Parathyroid adenoma (tissue), 2 donors: ENCODE data around the gene KAT2A.

Experiments used
- H2AFZ ChIP-seq: fragments of 300-600 bp; sonication (generic); one replicate; pipeline ENCODE4 v1.7.0; 2017; ENCODE audit warnings: antibody characterized with exemption, mild to moderate bottlenecking
- H3K27ac ChIP-seq: fragments of 300-600 bp; sonication (generic); one replicate; pipeline ENCODE4 v1.7.0; 2017
- H3K27me3 ChIP-seq: fragments of 300-600 bp; sonication (generic); one replicate; pipeline ENCODE4 v1.7.0; 2017; ENCODE audit warnings: low read length; ENCODE audit not compliant: control insufficient read depth, insufficient read depth
- H3K36me3 ChIP-seq: fragments of 300-600 bp; sonication (generic); one replicate; pipeline ENCODE4 v1.7.0; 2017; ENCODE audit warnings: low read length; ENCODE audit not compliant: control insufficient read depth, insufficient read depth
- H3K4me1 ChIP-seq: fragments of 300-600 bp; sonication (generic); one replicate; pipeline ENCODE4 v1.7.0; 2017; ENCODE audit warnings: control low read depth
- H3K4me2 ChIP-seq: fragments of 300-600 bp; sonication (generic); one replicate; pipeline ENCODE4 v1.7.0; 2017; ENCODE audit warnings: low read length
- H3K4me3 ChIP-seq: fragments of 300-600 bp; sonication (generic); one replicate; pipeline ENCODE4 v1.7.0; 2017; ENCODE audit warnings: low read depth, low read length
- H3K79me2 ChIP-seq: fragments of 300-600 bp; sonication (generic); one replicate; pipeline ENCODE4 v1.7.0; 2017; ENCODE audit warnings: control low read depth
- H3K9ac ChIP-seq: fragments of 300-600 bp; sonication (generic); one replicate; pipeline ENCODE4 v1.7.0; 2017; ENCODE audit warnings: mild to moderate bottlenecking
- H3K9me3 ChIP-seq: fragments of 300-600 bp; sonication (generic); one replicate; pipeline ENCODE4 v1.7.0; 2017; ENCODE audit warnings: low read length; ENCODE audit not compliant: control insufficient read depth
- TF ChIP-seq, protein P1 (sequence below): fragments of 300-600 bp; sonication (generic); IDR thresholded peaks from one replicate; pipeline ENCODE4 v1.7.0; 2017; ENCODE audit warnings: antibody characterized with exemption, mild to moderate bottlenecking
- donor health status: primary hyperparathyroidism.

KAT2A gene

DNA sequence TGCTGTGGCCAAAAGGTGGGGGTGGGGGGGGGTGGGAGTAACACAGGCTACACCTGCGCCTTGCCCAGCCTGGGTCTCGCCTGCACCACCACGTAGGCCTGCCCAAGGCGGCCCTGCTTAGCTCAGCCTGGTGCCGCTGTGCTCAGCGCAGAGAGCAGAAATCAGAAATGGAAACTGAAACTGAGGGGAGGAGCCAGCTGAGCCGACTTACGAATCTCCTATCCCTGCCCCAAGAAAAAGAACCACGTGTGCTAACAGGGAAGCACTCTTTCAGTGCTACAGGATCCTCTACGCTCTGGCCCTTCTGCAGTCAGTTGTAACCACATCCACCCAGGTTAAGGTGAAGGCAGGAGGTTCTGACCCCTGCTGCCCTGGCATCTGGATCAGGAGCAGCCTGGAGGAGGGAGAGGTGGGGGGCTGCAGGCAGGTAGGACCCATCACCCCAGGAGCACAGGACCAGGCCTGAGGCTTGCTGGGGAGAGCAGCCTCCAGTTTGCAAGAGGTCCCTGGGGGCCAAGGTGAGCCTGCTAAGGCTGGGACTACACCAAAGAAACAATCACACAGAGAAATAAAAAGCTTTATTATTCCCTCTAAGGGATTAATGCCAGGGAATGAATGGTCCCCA lies 8.5 kb downstream of the KAT2A start, which contains the start of gene DHX58:
Gene DHX58, minus strand, starts transcription at position 163 of the 625 bp plus-strand sequence. CDS start 822 bp downstream, outside the sequence.
- peaks cover 12% of the 10 kb centered on the region for H3K4me1 ChIP-seq
- no peaks in the 10 kb centered on the region for H3K36me3 ChIP-seq
- no peak within 1 kb of the TSS for H3K9ac ChIP-seq
- H3K4me2 ChIP-seq = peak within 1 kb of the TSS; percentile 52
- H3K4me3 ChIP-seq = peak within 1 kb of the TSS; percentile 47
- no peaks in the 10 kb centered on the region for H3K27me3 ChIP-seq
- peak within 1 kb of the TSS; percentile 87 for H2AFZ ChIP-seq
- peak within 1 kb of the TSS; percentile 79 for H3K27ac ChIP-seq
- TF ChIP-seq, protein P1, sequence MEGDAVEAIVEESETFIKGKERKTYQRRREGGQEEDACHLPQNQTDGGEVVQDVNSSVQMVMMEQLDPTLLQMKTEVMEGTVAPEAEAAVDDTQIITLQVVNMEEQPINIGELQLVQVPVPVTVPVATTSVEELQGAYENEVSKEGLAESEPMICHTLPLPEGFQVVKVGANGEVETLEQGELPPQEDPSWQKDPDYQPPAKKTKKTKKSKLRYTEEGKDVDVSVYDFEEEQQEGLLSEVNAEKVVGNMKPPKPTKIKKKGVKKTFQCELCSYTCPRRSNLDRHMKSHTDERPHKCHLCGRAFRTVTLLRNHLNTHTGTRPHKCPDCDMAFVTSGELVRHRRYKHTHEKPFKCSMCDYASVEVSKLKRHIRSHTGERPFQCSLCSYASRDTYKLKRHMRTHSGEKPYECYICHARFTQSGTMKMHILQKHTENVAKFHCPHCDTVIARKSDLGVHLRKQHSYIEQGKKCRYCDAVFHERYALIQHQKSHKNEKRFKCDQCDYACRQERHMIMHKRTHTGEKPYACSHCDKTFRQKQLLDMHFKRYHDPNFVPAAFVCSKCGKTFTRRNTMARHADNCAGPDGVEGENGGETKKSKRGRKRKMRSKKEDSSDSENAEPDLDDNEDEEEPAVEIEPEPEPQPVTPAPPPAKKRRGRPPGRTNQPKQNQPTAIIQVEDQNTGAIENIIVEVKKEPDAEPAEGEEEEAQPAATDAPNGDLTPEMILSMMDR = no peak
- H3K9me3 ChIP-seq = no peaks in the 10 kb centered on the region
- no peaks in the 10 kb centered on the region for H3K79me2 ChIP-seq

DNA sequence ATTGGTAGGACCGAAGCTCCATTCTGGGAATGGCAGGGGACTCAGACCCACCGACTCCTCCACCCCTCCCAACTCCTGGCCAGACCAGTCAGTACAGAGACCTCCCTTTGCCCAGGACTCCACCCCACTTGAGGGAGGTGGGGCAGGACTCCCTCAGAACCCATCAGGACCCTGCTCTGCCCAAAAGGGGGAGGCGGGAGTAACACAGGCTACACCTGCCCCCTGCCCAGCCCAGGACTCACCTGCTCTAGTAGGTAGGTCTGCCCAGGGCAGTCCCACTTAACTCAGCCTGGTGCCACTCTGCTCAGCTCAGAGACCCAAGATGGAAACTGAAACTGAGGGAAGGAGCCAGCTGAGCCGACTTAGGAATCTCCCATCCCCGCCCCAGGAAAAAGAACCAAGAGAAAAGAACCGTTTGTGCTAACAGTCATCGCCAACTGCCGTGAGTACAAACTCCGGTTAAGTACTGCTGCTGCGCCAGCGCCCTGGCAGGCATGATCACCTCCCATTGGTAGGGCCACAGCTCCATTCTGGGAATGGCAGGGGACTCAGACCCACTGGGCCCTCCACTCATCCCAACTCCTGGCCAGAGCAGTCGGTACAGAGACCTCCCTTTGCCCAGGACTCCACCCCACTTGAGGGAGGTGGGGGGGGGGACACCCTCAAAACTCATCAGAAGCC lies 9.2 kb downstream of the KAT2A start:
- H3K9me3 ChIP-seq = no peaks in the 10 kb centered on the region
- no peaks in the 10 kb centered on the region for H3K27me3 ChIP-seq
- peak overlapping the region; percentile 47 for H3K4me3 ChIP-seq
- no peaks in the 10 kb centered on the region for H3K79me2 ChIP-seq
- H3K27ac ChIP-seq = peak overlapping the region; percentile 79
- H3K4me1 ChIP-seq = peaks cover 12% of the 10 kb centered on the region
- peak overlapping the region; percentile 52 for H3K4me2 ChIP-seq
- TF ChIP-seq, protein P1 = no peak
- no peaks in the 10 kb centered on the region for H3K36me3 ChIP-seq
- peak overlapping the region; percentile 87 for H2AFZ ChIP-seq
- no peak overlapping the region for H3K9ac ChIP-seq

DNA sequence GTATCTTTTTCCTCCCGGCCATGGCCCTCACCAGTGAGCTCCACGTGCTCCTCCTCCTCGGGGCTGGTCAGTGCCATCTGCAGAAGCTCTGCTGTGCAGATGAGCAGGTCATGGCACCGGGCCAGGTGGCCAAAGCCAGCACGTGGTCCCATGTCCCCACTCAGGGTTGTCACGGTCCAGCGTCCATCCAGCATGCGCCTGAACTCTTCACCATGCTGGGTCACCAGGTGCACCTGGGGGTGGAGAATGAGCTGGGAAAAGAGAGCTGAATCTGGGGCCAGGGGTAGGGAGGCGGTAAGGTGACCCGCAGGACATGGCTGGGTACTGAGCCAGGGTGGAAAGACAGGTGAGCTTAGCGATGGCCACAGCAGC lies 9.9 kb downstream of the KAT2A start:
- Histone ChIP-seq H3K36me3 (no peaks in the 10 kb centered on the region), H2AFZ (no peak overlapping the region), H3K27ac (no peak overlapping the region), H3K4me1 (peaks cover 12% of the 10 kb centered on the region), H3K9me3 (no peaks in the 10 kb centered on the region), H3K4me3 (no peak overlapping the region), H3K9ac (no peak overlapping the region), H3K27me3 (no peaks in the 10 kb centered on the region), H3K4me2 (no peak overlapping the region), H3K79me2 (no peaks in the 10 kb centered on the region)
- TF ChIP-seq, protein P1 = no peak

DNA sequence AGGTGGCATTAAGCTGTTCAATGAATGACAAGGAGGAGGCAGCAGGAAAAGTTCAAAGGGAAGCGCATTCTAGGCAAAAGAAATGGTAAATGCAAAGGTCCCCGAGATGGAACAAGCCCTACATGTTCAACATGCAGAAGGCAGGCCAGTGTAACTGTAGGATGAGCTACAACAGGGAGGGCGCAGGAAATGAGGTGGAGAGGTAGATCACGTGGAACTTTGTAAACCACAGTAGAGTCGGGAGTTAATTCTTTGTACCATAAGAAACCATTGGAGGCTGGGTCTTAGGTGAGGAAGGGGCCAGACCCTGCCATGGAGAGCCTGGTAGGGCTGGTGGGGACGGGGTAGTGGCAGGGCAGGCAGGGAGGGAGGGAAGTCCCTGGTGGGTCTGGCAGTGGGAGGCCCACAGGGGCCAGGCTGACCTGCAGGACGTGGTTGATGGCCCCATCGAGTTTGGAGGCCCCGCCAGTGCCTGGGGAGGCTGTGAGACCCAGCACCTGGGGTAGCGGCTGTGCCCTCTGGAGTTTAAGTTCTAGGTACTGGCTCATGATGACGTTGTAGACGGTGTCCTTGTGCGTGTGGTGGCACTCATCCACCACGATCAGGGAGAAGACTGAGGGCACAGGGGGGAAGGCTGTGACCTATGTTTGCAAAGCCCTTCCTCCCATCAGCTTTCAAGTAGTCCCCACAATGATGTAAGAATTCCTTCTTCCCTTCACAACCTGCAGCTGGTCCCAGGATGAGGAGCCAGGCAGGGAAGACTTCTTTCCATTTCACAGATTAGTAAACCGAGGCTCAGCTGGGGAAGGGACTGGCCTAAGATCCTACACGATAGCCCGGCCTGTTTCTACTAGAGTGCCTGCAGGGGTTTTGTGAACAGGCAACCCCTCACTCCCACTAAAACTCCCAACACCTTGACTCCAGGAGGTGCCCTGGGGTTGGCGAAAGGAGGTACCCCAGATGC lies 10.6 kb downstream of the KAT2A start:
- Histone ChIP-seq H3K4me3 (no peak overlapping the region), H3K27ac (no peak overlapping the region), H3K4me1 (peaks cover 12% of the 10 kb centered on the region), H3K4me2 (no peak overlapping the region), H3K36me3 (no peaks in the 10 kb centered on the region), H2AFZ (no peak overlapping the region), H3K9ac (no peak overlapping the region), H3K9me3 (no peaks in the 10 kb centered on the region), H3K27me3 (no peaks in the 10 kb centered on the region), H3K79me2 (no peaks in the 10 kb centered on the region)
- TF ChIP-seq, protein P1 = no peak
